Neuronal stem cell (in vitro differentiated cells): ENCODE data around the gene CNNM1.

Source experiments
- DNase-seq: peaks from one replicate; pipeline ENCODE4 v3.0.0-alpha.2; 2013; ENCODE audit warnings: low spot score
- H2AFZ ChIP-seq: one replicate; pipeline ENCODE4 v1.6.1; 2013; ENCODE audit warnings: mild to moderate bottlenecking, low read length, inconsistent platforms
- H2AK5ac ChIP-seq: 2 replicates; pipeline ENCODE4 v1.6.1; 2013; ENCODE audit warnings: low read depth, mild to moderate bottlenecking, inconsistent platforms, low read length, moderate library complexity, mixed read lengths
- H2BK120ac ChIP-seq: 2 replicates; pipeline ENCODE4 v1.6.1; 2013; ENCODE audit warnings: low read depth, mild to moderate bottlenecking, inconsistent platforms, low read length, moderate library complexity, mixed read lengths
- H2BK12ac ChIP-seq: one replicate; pipeline ENCODE4 v1.6.1; 2013; ENCODE audit warnings: low read length, inconsistent platforms
- H2BK15ac ChIP-seq: 2 replicates; pipeline ENCODE4 v1.6.1; 2013; ENCODE audit warnings: mild to moderate bottlenecking, low read length, inconsistent platforms, mixed read lengths
- H2BK5ac ChIP-seq: one replicate; pipeline ENCODE4 v1.6.1; 2013; ENCODE audit warnings: inconsistent platforms, mild to moderate bottlenecking, low read length, moderate library complexity
- H3K14ac ChIP-seq: one replicate; pipeline ENCODE4 v1.6.1; 2013; ENCODE audit warnings: low read length, inconsistent platforms
- H3K18ac ChIP-seq: 2 replicates; pipeline ENCODE4 v1.6.1; 2013; ENCODE audit warnings: low read length, inconsistent platforms
- H3K23ac ChIP-seq: 2 replicates; pipeline ENCODE4 v1.6.1; 2013; ENCODE audit warnings: low read depth, mild to moderate bottlenecking, mixed read lengths, low read length, inconsistent platforms; ENCODE audit not compliant: poor library complexity
- H3K27ac ChIP-seq: replicated peaks from 3 replicates; pipeline ENCODE4 v1.5.1; 2013; ENCODE audit warnings: low read length, inconsistent platforms
- H3K27me3 ChIP-seq, 3 experiments: 2 replicates each; pipeline ENCODE4 v1.6.1; 2013; ENCODE audit warnings: low read length in 3 of 3, mild to moderate bottlenecking in 2 of 3, inconsistent platforms in 1 of 3, low read depth in 1 of 3, mixed read lengths in 1 of 3, moderate library complexity in 1 of 3; ENCODE audit not compliant: control insufficient read depth in 3 of 3, insufficient read depth in 3 of 3
- H3K36me3 ChIP-seq, 2 donors: replicated peaks in 1 of 2; 2 replicates each; pipeline ENCODE4 v1.6.1; 2013; ENCODE audit warnings: low read length in 2 of 2; ENCODE audit not compliant: control insufficient read depth in 2 of 2, insufficient read depth in 2 of 2
- H3K4ac ChIP-seq: 2 replicates; pipeline ENCODE4 v1.6.1; 2013; ENCODE audit warnings: inconsistent platforms, mild to moderate bottlenecking, low read length, moderate library complexity
- H3K4me1 ChIP-seq, 2 donors: 1 replicate in 1 of 2; 2 replicates in 1 of 2; pipeline ENCODE4 v1.6.1; 2013; ENCODE audit warnings: low read length in 2 of 2, low read depth in 1 of 2; ENCODE audit not compliant: control insufficient read depth in 2 of 2, insufficient read depth in 1 of 2
- H3K4me2 ChIP-seq: one replicate; pipeline ENCODE4 v1.6.1; 2013; ENCODE audit warnings: mild to moderate bottlenecking, low read length, inconsistent platforms; ENCODE audit not compliant: insufficient read depth, poor library complexity, severe bottlenecking
- H3K4me3 ChIP-seq, 2 donors: 2 replicates each; pipeline ENCODE4 v1.5.1; 2013; ENCODE audit warnings: low read length in 2 of 2, mild to moderate bottlenecking in 2 of 2, inconsistent platforms in 1 of 2, moderate library complexity in 1 of 2
- H3K79me1 ChIP-seq: one replicate; pipeline ENCODE4 v1.6.1; 2013; ENCODE audit warnings: low read depth, mild to moderate bottlenecking, inconsistent platforms, low read length, moderate library complexity
- H3K9ac ChIP-seq: one replicate; pipeline ENCODE4 v1.6.1; 2013; ENCODE audit warnings: mild to moderate bottlenecking, low read depth, low read length, inconsistent platforms; ENCODE audit not compliant: poor library complexity
- H3K9me3 ChIP-seq, 2 donors: replicated peaks in 1 of 2; 2 replicates each; pipeline versions ENCODE3 to v1.6.1; 2013; ENCODE audit warnings: low read length in 2 of 2, mild to moderate bottlenecking in 2 of 2, inconsistent platforms in 1 of 2, low read depth in 1 of 2, mixed read lengths in 1 of 2, moderate library complexity in 1 of 2; ENCODE audit not compliant: control insufficient read depth in 2 of 2, insufficient read depth in 1 of 2
- H4K8ac ChIP-seq: one replicate; pipeline ENCODE4 v1.6.1; 2013; ENCODE audit warnings: low read depth, mild to moderate bottlenecking, inconsistent platforms, low read length, moderate library complexity
- H4K91ac ChIP-seq: one replicate; pipeline ENCODE4 v1.6.1; 2013; ENCODE audit warnings: low read length, low read depth, mild to moderate bottlenecking, inconsistent platforms; ENCODE audit not compliant: poor library complexity
- WGBS, 2 donors: extraction: QIAGEN DNeasy Blood & Tissue Kit; methylation state at CpG; one replicate each; pipeline ENCODE4 v1.1.7; 2013; ENCODE audit warnings: missing lambda C conversion rate in 2 of 2, mixed read lengths in 1 of 2; ENCODE audit not compliant: insufficient read length in 2 of 2, insufficient replicate concordance in 1 of 2; ENCODE audit errors: extremely low coverage in 2 of 2; 5-methylcytosine and 5-hydroxymethylcytosine counted together

CNNM1 gene

DNA sequence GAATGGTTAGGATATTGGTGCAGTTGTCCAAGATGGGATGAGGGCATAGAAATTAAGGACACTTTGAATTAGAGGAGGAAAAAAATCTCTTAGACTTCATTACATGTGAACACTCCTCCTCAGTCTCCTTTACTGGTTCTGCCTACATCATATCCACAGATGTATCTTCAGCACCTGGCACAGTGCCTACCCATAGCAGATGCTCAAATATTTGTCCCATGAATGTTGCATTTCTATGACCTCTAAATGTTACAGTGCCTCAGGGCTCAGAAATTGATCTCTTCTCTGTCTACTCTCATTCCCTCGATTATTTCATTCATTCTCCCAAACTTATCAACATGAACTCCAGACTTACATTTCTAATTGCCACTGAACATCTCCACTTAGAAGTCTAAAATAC is 17.1 kb downstream of the CNNM1 start:
- Histone ChIP-seq H3K18ac (no peak overlapping the region), H3K36me3 (no peaks in the 10 kb centered on the region), H4K91ac (no peak overlapping the region), H3K9ac (no peak overlapping the region), H3K4ac (no peak overlapping the region), H3K27me3 (peaks cover 0 to 11% (median 0%) of the 10 kb centered on the region in 3 experiments), H2AFZ (no peak overlapping the region), H3K4me2 (no peak overlapping the region), H2BK120ac (no peak overlapping the region), H2AK5ac (no peak overlapping the region), H3K4me3 (no peak overlapping the region), H3K23ac (no peak overlapping the region), H3K14ac (no peak overlapping the region), H2BK12ac (no peak overlapping the region), H3K4me1 (no peaks in the 10 kb centered on the region), H2BK15ac (no peak overlapping the region), H3K9me3 (no peaks in the 10 kb centered on the region), H3K79me1 (no peaks in the 10 kb centered on the region), H2BK5ac (no peak overlapping the region), H4K8ac (no peak overlapping the region), H3K27ac (no peak overlapping the region)
- 100% methylated on average over 1 of the region's 1 CpG; no CpG with 5 or more reads in 1 of the 2 donors for WGBS, 2 donors
- no peak for DNase-seq

DNA sequence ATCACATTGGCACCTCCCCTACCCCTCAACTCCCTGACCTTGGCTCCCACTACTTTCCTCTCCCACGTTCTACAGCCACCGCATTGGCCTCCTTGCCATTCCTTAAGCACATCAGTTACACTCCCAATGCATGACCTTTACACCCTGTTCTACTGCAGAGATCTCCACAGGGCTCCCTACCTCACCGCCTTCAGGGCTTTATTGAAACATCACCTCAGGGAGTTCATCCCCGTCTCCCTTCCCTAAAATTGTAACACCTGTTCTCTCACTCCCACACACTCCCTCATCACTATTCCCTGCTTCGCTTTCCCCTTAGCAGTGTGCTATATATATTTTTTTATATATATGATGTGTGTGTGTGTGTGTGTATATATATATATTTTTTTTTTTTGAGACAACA is 18.5 kb downstream of the CNNM1 start:
- Histone ChIP-seq H3K4me3 (no peak overlapping the region), H2BK5ac (no peak overlapping the region), H3K27ac (no peak overlapping the region), H2BK15ac (no peak overlapping the region), H2BK12ac (no peak overlapping the region), H3K79me1 (no peaks in the 10 kb centered on the region), H4K8ac (no peak overlapping the region), H4K91ac (no peak overlapping the region), H3K23ac (no peak overlapping the region), H3K18ac (no peak overlapping the region), H3K14ac (no peak overlapping the region), H2AFZ (no peak overlapping the region), H2BK120ac (no peak overlapping the region), H3K27me3 (peaks cover 0 to 8% (median 0%) of the 10 kb centered on the region in 3 experiments), H3K4me2 (no peak overlapping the region), H3K4ac (no peak overlapping the region), H3K36me3 (no peaks in the 10 kb centered on the region), H2AK5ac (no peak overlapping the region), H3K9me3 (no peaks in the 10 kb centered on the region), H3K9ac (no peak overlapping the region), H3K4me1 (no peaks in the 10 kb centered on the region)
- DNase-seq = no peak
- no CpG with 5 or more reads among the region's 5 CpGs for WGBS, 2 donors

DNA sequence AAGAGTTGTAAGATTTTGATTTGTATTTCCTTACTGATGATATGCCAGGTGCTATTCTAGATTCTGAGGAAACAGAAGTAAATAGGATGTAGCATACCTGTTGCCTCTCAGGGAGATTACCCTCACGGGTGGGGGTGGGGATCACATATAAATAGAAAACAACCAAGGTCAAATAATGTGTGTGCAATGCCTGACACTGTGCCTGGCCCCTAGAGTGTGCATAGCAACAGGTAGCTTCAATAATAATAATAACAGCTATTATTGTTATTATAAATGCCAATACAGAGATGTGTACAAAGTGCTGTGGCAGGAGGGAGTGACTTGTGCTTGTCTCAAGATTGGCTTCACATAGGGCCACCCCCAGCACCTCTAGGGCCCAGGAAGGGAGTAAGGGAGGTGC is 24.0 kb downstream of the CNNM1 start:
- Histone ChIP-seq H3K27ac (no peak overlapping the region), H2BK12ac (no peak overlapping the region), H2AFZ (no peak overlapping the region), H3K9me3 (no peaks in the 10 kb centered on the region), H3K27me3 (peaks cover 0 to 24% (median 0%) of the 10 kb centered on the region in 3 experiments), H4K8ac (no peak overlapping the region), H3K23ac (no peak overlapping the region), H3K9ac (no peak overlapping the region), H3K36me3 (no peaks in the 10 kb centered on the region), H2BK120ac (no peak overlapping the region), H3K14ac (no peak overlapping the region), H3K4me1 (no peaks in the 10 kb centered on the region), H3K4me2 (no peak overlapping the region), H3K4me3 (no peak overlapping the region), H2BK5ac (no peak overlapping the region), H3K4ac (no peak overlapping the region), H3K79me1 (no peaks in the 10 kb centered on the region), H2AK5ac (no peak overlapping the region), H3K18ac (no peak overlapping the region), H4K91ac (no peak overlapping the region), H2BK15ac (no peak overlapping the region)
- DNase-seq = no peak
- WGBS, 2 donors = no CpG with 5 or more reads among the region's 1 CpG

DNA sequence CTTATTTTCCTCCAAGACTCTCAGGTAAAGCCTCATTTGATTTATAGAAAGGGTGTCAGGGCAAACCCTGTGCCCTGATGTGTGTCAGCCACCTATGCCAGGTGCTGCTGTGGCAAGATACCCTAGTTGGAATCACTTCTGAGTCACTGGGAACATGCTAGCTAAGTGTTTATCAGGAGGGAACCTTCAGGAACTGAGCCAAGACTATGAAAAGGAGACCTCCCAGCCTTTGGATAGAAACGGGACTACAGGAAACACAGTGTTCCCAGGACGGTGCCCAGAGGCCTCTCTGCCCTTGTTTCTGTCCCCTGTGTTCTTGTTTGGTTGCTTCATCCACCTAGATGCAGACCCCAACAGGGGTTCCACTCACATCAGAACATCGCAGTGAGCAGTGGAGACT is 28.5 kb downstream of the CNNM1 start:
- Histone ChIP-seq H3K27me3 (peaks cover 0 to 30% (median 0%) of the 10 kb centered on the region in 3 experiments), H2BK12ac (no peak overlapping the region), H4K91ac (no peak overlapping the region), H2BK5ac (no peak overlapping the region), H2BK120ac (no peak overlapping the region), H3K79me1 (no peaks in the 10 kb centered on the region), H2AK5ac (no peak overlapping the region), H3K36me3 (peaks cover 0 to 1% of the 10 kb centered on the region in 2 donors), H3K4me3 (no peak overlapping the region), H3K4me2 (no peak overlapping the region), H3K14ac (no peak overlapping the region), H3K4me1 (no peaks in the 10 kb centered on the region), H3K9me3 (no peaks in the 10 kb centered on the region), H3K18ac (no peak overlapping the region), H3K27ac (no peak overlapping the region), H3K23ac (no peak overlapping the region), H3K4ac (no peak overlapping the region), H2AFZ (no peak overlapping the region), H2BK15ac (no peak overlapping the region), H3K9ac (no peak overlapping the region), H4K8ac (no peak overlapping the region)
- WGBS, 2 donors = no CpG with 5 or more reads among the region's 3 CpGs
- no peak for DNase-seq
